HG03045 (cell line): ENCODE measurements around the gene TAS1R2.

ENCODE experiments used
- ATAC-seq: cut with Tn5 transposase; IDR thresholded peaks from one replicate; pipeline ENCODE4 v1.9.1; 2021; ENCODE audit warnings: mild to moderate bottlenecking, moderate library complexity; ENCODE audit not compliant: unreplicated experiment

Gene TAS1R2

DNA sequence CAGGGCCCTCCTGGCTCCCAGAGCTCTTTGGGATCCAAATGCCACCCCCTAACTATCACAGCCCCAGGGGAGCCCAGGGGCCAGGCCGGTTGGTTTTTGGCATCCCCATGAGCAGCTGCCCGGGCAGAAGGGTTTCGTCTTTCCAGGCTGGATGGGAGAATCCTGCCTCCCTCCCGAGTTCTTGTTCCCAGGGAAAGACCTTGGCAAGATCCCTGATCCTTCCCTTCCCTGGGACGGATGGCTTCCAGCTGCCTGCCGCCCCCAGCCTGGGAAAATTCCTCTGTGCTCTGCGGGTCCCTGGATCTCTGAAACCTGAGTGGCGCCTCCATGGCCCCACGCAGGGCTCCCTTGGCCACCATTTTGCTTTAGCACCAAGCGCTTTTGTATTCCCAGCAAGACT lies 55.6 kb downstream of the TAS1R2 start:
- ATAC-seq, result no peak

- ATAC-seq, result no peak
Measured at GRCh38 chr1:18803151-18803791, 56.2 kb downstream of the TAS1R2 start.

DNA sequence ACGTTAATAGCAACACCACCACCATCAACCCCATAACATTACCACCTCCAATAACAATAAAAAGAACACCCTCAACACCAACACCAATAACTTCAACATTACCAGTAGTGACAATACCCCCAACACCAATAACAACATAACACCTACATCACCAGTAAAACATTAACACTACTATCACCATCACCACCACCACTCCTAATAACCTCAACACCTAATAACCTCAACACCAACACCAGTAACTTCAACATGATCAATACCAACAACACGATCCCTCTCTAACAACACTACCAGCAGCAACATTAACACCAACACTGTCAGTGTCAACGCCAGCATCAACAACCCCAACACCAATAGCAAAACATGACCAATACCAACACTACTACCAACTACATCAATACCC lies 57.2 kb downstream of the TAS1R2 start:
- no peak for ATAC-seq

- ATAC-seq, result no peak
Measured at GRCh38 chr1:18800258-18800657, 59.2 kb downstream of the TAS1R2 start.

DNA sequence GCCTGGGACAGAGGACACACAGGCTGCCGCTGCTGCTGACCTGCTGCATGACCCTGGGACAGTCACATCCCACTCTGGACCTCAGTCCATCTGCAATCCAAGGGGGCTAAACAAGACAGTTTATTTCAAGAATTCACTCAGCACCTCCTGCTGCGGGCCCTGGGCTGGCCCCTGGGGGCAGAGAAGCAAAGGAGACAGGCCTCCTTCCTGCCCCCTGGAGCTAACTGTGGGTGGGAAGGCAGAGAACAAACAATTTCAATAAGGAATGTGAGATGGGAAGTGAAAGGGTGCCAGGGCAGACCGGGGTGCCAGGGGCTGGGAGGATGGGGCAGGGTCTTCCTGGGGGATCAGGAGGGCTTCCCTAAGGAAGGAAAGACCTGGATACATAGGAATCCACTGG lies 60.0 kb downstream of the TAS1R2 start:
- no peak for ATAC-seq

DNA sequence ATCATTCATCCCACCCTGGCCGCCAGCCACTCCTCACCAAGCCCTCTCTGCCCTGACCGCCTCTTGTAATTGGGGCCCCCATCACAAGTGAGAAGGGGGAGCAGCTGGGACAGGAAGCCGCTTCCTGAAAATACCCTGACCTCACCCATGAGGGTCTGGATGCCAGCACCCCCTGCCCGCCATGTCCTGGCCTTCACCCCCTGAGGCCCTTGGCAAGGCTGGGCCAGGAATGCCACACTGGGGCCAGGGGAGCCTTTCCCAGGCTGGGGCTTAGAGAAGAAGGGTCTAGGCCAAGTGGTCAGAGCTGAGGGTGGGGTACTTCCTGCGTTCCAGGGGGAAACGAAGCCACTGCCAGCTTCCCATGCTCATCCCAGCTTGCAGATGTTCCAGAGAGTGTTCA lies 60.5 kb downstream of the TAS1R2 start:
- ATAC-seq, result no peak

GRCh38 chr1:18798533-18798932 lies 60.9 kb downstream of the TAS1R2 start:
- no peak for ATAC-seq

- ATAC-seq, result no peak
Measured at GRCh38 chr1:18796950-18797349, 62.5 kb downstream of the TAS1R2 start.

DNA sequence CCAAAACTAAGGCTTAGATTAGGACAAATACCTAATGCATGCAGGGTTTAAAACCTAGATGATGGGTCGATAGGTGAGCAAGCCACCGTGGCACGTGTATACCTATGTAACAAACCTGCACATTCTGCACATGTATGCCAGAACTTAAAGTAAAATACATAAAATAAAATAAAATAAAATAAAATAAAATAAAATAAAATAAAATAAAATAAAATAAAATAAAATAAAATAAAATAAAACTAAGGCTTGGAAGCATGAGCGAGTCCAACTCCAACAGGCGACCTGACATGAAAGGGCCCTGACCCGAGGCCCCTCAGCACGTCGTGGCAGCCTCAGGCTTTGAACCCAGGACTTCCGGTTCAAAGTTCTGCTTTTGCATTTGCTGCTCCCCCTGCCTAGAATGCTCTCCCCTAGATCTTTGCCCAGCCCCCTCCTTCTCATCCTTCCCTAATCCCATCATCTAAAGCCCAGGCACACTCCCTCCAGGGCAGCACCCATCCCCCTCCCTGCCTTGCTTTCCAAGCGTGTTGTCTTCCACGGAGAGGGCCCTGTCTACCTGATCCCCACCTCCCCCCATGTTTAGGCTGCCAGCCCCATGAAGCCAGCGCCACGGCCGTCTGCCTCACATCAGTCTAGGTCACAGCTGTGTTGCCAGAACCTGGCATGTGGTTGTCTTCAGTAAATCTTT lies 64.3 kb downstream of the TAS1R2 start:
- ATAC-seq, result no peak

DNA sequence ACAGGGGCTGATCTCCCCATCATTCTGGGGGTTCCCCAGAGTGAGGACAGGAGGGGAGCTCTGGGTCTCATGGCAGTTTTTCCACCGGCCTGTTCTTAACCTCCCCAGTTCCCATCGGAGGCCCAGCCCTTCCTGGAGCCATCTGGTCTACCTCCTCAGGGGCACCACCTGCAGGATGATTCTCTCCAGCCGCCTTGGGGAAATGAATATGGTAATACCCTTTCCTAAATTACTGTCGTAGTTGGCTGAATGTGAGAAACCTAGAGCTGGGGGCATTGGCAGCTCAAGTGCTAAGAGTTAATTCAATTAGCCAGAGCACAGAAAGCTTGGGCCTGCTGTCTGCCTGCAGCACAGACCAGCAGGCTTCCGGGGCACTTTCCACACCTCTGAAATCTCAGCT lies 64.9 kb downstream of the TAS1R2 start:
- no peak for ATAC-seq

GRCh38 chr1:18794051-18794450 lies 65.4 kb downstream of the TAS1R2 start:
- ATAC-seq, result no peak

- ATAC-seq, result no peak
Measured at GRCh38 chr1:18793164-18793563, 66.3 kb downstream of the TAS1R2 start.

DNA sequence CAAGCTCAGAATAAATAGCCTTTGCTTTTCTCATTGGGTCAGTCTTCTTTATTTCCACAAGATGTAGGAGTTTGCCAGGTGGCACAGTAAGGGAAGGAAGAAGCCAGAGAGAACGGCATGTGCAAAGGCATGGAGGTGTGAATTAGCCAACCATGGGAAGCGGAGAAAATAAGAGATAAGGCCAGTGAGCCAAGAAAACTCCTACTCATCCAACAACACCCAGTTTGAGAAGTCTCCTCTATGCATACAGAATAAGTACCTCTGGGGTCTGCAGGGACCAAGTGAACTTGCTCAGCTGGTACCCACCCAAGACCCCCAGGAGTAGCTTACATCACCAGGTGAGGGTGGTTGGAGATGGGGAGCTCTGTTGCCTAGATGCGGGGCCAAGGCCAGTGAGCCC lies 66.7 kb downstream of the TAS1R2 start:
- no peak for ATAC-seq
